IMR-90 (cell line): ENCODE data around the gene SLC29A1. TPM values are rescaled to one million over a fixed set of nuclear protein-coding genes. Genes with fewer than 3 reads are reported as not detected.
A peak's percentile ranks its signal among the peaks of the same experiment; 100 is the strongest.

ENCODE experiments used
- ATAC-seq: fragments of 200-7000 bp; cut with Tn5 transposase; 2 replicates; pipeline ENCODE4 v1.9.1; 2020; ENCODE audit warnings: low read depth, mild to moderate bottlenecking, moderate library complexity
- BruUV-seq: library from RNA; stranded (reverse); fragments of 400-500 nt; replicated peaks from 2 replicates; lab custom pipeline; 2021; lab: Mats Ljungman, UMichigan
- CTCF ChIA-PET: fragments of 300-600 bp; formaldehyde crosslinking; extraction: SDS; loops from one replicate; lab custom pipeline; 2021; ENCODE audit warnings: antibody characterized with exemption; lab: Yijun Ruan, JAX
- POLR2A ChIA-PET: fragments of 300-600 bp; sonication (Branson Sonifier 250); formaldehyde crosslinking; loops from one replicate; lab custom pipeline; 2022; ENCODE audit warnings: antibody characterized with exemption; ENCODE audit not compliant: unreplicated experiment; lab: Charles Lee
- DNase-seq: peaks from one replicate; pipeline ENCODE4 v3.0.0; 2013
- H2AFZ ChIP-seq: replicated peaks from 2 replicates; pipeline ENCODE3; 2013; ENCODE audit warnings: low read length, mild to moderate bottlenecking; ENCODE audit not compliant: poor library complexity
- H2AK5ac ChIP-seq: 2 replicates; pipeline ENCODE4 v1.6.1; 2013; ENCODE audit warnings: low read depth, low read length, inconsistent platforms
- H2AK9ac ChIP-seq: replicated peaks from 2 replicates; pipeline ENCODE3; 2013; ENCODE audit warnings: mild to moderate bottlenecking, low read depth, low read length, moderate library complexity; ENCODE audit not compliant: poor library complexity
- H2BK120ac ChIP-seq: 2 replicates; pipeline ENCODE4 v1.6.1; 2013; ENCODE audit warnings: low read depth, low read length, inconsistent platforms
- H2BK15ac ChIP-seq: 3 replicates; pipeline ENCODE4 v1.6.1; 2013; ENCODE audit warnings: low read depth, low read length, inconsistent platforms
- H2BK20ac ChIP-seq: 2 replicates; pipeline ENCODE4 v1.6.1; 2013; ENCODE audit warnings: low read depth, mild to moderate bottlenecking, inconsistent platforms, low read length, moderate library complexity
- H2BK5ac ChIP-seq: 2 replicates; pipeline ENCODE4 v1.6.1; 2013; ENCODE audit warnings: mild to moderate bottlenecking, low read depth, low read length, inconsistent platforms; ENCODE audit not compliant: poor library complexity, severe bottlenecking
- H3K14ac ChIP-seq: replicated peaks from 2 replicates; pipeline ENCODE4 v1.6.1; 2013; ENCODE audit warnings: low read depth, low read length, inconsistent platforms
- H3K18ac ChIP-seq: 2 replicates; pipeline ENCODE4 v1.6.1; 2013; ENCODE audit warnings: low read depth, low read length, control low read depth
- H3K23ac ChIP-seq: 2 replicates; pipeline ENCODE4 v1.6.1; 2013; ENCODE audit warnings: low read depth, low read length, inconsistent platforms
- H3K27ac ChIP-seq: 2 replicates; pipeline ENCODE4 v1.5.1; 2013; ENCODE audit warnings: mild to moderate bottlenecking, control low read depth, low read length; ENCODE audit not compliant: insufficient read depth
- H3K27me3 ChIP-seq: 2 replicates; pipeline ENCODE4 v1.6.1; 2013; ENCODE audit warnings: low read length; ENCODE audit not compliant: control insufficient read depth, insufficient read depth
- H3K36me3 ChIP-seq: 2 replicates; pipeline ENCODE4 v1.6.1; 2013; ENCODE audit warnings: low read length, mixed read lengths; ENCODE audit not compliant: control insufficient read depth, insufficient read depth
- H3K4ac ChIP-seq: 2 replicates; pipeline ENCODE4 v1.6.1; 2013; ENCODE audit warnings: low read depth, low read length, inconsistent platforms
- H3K4me1 ChIP-seq: 2 replicates; pipeline ENCODE4 v1.6.1; 2013; ENCODE audit warnings: low read length, mixed read lengths; ENCODE audit not compliant: control insufficient read depth, insufficient read depth
- H3K4me2 ChIP-seq: 2 replicates; pipeline ENCODE4 v1.6.1; 2013; ENCODE audit warnings: low read depth, mild to moderate bottlenecking, control low read depth, low read length, moderate library complexity
- H3K4me3 ChIP-seq: 2 replicates; pipeline ENCODE4 v1.5.1; 2013; ENCODE audit warnings: low read depth, mild to moderate bottlenecking, control low read depth, low read length, moderate library complexity; ENCODE audit not compliant: insufficient read depth
- H3K56ac ChIP-seq: 2 replicates; pipeline ENCODE4 v1.6.1; 2013; ENCODE audit warnings: low read length, inconsistent platforms; ENCODE audit not compliant: insufficient read depth; ENCODE audit errors: extremely low read depth
- H3K79me1 ChIP-seq, 2 experiments: 2 replicates each; pipeline ENCODE4 v1.6.1; 2013; ENCODE audit warnings: low read length in 2 of 2, inconsistent platforms in 1 of 2, low read depth in 1 of 2
- H3K9ac ChIP-seq: 2 replicates; pipeline ENCODE4 v1.6.1; 2013; ENCODE audit warnings: low read depth, low read length, control low read depth
- H3K9me1 ChIP-seq: 2 replicates; pipeline ENCODE4 v1.6.1; 2013; ENCODE audit warnings: low read length, inconsistent platforms; ENCODE audit not compliant: insufficient read depth
- H3K9me3 ChIP-seq: 2 replicates; pipeline ENCODE4 v1.6.1; 2013; ENCODE audit warnings: low read length; ENCODE audit not compliant: control insufficient read depth, insufficient read depth
- H4K20me1 ChIP-seq: 2 replicates; pipeline ENCODE4 v1.6.1; 2013; ENCODE audit warnings: low read length, inconsistent platforms; ENCODE audit not compliant: insufficient read depth
- H4K5ac ChIP-seq: 2 replicates; pipeline ENCODE4 v1.6.1; 2013; ENCODE audit warnings: mild to moderate bottlenecking, low read depth, low read length, control low read depth
- H4K8ac ChIP-seq, 2 experiments: 2 replicates each; pipeline ENCODE4 v1.6.1; 2013; ENCODE audit warnings: low read depth in 2 of 2, low read length in 2 of 2, control low read depth in 1 of 2, inconsistent platforms in 1 of 2
- H4K91ac ChIP-seq: 2 replicates; pipeline ENCODE4 v1.6.1; 2013; ENCODE audit warnings: low read depth, low read length, inconsistent platforms; ENCODE audit not compliant: insufficient read depth
- FOS ChIP-seq: fragments of 150-350 bp; IDR thresholded peaks from 2 replicates; pipeline ENCODE4 v1.6.1; 2016; ENCODE audit warnings: low read depth, low read length
- RAD21 ChIP-seq: IDR thresholded peaks from 2 replicates; pipeline ENCODE4 v1.6.1; 2012; ENCODE audit warnings: low read length, improper control_type of control experiment
- SMC3 ChIP-seq: fragments of 150-350 bp; IDR thresholded peaks from 2 replicates; pipeline ENCODE4 v1.6.1; 2016; ENCODE audit warnings: low read depth, mild to moderate bottlenecking, antibody characterized with exemption, low read length, moderate library complexity
- WGBS, 2 experiments: methylation state at CpG; one replicate each; pipeline versions ENCODE4 v1.1.5 to v1.1.7; 2013; ENCODE audit warnings: missing lambda C conversion rate in 2 of 2; ENCODE audit not compliant: insufficient read length in 1 of 2; ENCODE audit errors: extremely low coverage in 2 of 2; 5-methylcytosine and 5-hydroxymethylcytosine counted together
- dilution Hi-C: fragments of 300-500 bp; cut with HindIII; formaldehyde crosslinking; loops from one replicate; pipeline ENCODE4 v1.14.3; 2018; ENCODE audit warnings: low sequenced_read_pairs; ENCODE audit not compliant: unreplicated experiment
- in situ Hi-C: fragments of 300-500 bp; cut with MboI; formaldehyde crosslinking; loops from 3 replicates; pipeline ENCODE4 v1.14.3; 2019; ENCODE audit warnings: low sequenced_read_pairs, inconsistent platforms, mixed read lengths
- intact Hi-C: fragments of 100-400 bp; cut with micrococcal nuclease; formaldehyde crosslinking; loops from 2 replicates; pipeline ENCODE4 v1.10.0; 2022
- polyA plus RNA-seq, 3 experiments: library from polyadenylated mRNA; depleted of rRNA; stranded (reverse); fragments of >200 nt; gene quantifications; 2 replicates each; pipeline ENCODE4 v1.2.3, GENCODE V29; 2012; ENCODE audit warnings: low replicate concordance in 1 of 3
- total RNA-seq: library from RNA; depleted of rRNA; stranded (reverse); fragments of >200 nt; gene quantifications from 2 replicates; pipeline ENCODE4 v1.2.3, GENCODE V29; 2012
- TF ChIP-seq, protein P1 (sequence below): conservative IDR thresholded peaks from 2 replicates; pipeline ENCODE4 v1.5.1; 2012; ENCODE audit warnings: mild to moderate bottlenecking, low read depth, low read length, improper control_type of control experiment

SLC29A1 gene
- total and polyA plus RNA-seq, 2 of the 4 experiments (the other 2 are of a cell fraction), result 4.1 to 22.1 TPM

GRCh38 chr6:44268095-44268628 is 44.8 kb downstream of the SLC29A1 start:
- H3K9ac ChIP-seq, result no peak overlapping the region
- dilution Hi-C loops, result no loop called here
- no peaks in the 10 kb centered on the region for H3K9me3 ChIP-seq
- no peaks in the 10 kb centered on the region for H3K36me3 ChIP-seq
- no peak overlapping the region for H2BK5ac ChIP-seq
- H3K14ac ChIP-seq, result no peak overlapping the region
- TF ChIP-seq RAD21, result peak; percentile 89
- TF ChIP-seq, protein P1, sequence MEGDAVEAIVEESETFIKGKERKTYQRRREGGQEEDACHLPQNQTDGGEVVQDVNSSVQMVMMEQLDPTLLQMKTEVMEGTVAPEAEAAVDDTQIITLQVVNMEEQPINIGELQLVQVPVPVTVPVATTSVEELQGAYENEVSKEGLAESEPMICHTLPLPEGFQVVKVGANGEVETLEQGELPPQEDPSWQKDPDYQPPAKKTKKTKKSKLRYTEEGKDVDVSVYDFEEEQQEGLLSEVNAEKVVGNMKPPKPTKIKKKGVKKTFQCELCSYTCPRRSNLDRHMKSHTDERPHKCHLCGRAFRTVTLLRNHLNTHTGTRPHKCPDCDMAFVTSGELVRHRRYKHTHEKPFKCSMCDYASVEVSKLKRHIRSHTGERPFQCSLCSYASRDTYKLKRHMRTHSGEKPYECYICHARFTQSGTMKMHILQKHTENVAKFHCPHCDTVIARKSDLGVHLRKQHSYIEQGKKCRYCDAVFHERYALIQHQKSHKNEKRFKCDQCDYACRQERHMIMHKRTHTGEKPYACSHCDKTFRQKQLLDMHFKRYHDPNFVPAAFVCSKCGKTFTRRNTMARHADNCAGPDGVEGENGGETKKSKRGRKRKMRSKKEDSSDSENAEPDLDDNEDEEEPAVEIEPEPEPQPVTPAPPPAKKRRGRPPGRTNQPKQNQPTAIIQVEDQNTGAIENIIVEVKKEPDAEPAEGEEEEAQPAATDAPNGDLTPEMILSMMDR, result peak; percentile 90
- TF ChIP-seq SMC3, result peak; percentile 78
- TF ChIP-seq FOS, result no peak
- no peak overlapping the region for H3K4ac ChIP-seq
- ChIA-PET CTCF (interaction anchor here (0.5 to 1.4 kb wide), 10 partner anchors 30 to 1669 kb away, joined by 3 to 12 read pairs (median 3); no protein-coding TSS in a partner anchor), POLR2A (interaction anchor here (0.6 to 0.7 kb wide), 3 partner anchors 20 to 110 kb away, joined by 7 to 13 read pairs (median 10); no protein-coding TSS in a partner anchor)
- peaks cover 15 to 18% of the 10 kb centered on the region in 2 experiments for H3K79me1 ChIP-seq
- H4K20me1 ChIP-seq, result peaks cover 9% of the 10 kb centered on the region; the same call in 1 of the 2 replicates
- WGBS, 2 experiments, result 0% methylated on average over 2 of the region's 5 CpGs; no CpG with 5 or more reads in 1 of the 2 experiments
- H3K27ac ChIP-seq, result no peak overlapping the region
- H4K5ac ChIP-seq, result no peak overlapping the region
- no peak overlapping the region for H2AFZ ChIP-seq
- no peak overlapping the region for H2AK5ac ChIP-seq
- H3K4me2 ChIP-seq, result no peak overlapping the region
- no peak overlapping the region for H3K56ac ChIP-seq
- no peak overlapping the region for H2BK20ac ChIP-seq
- H4K91ac ChIP-seq, result no peak overlapping the region
- peaks cover 3% of the 10 kb centered on the region; the same call in 1 of the 2 replicates for H3K9me1 ChIP-seq
- no peak overlapping the region for H2BK15ac ChIP-seq
- BruUV-seq, result no TSS peak
- in situ Hi-C loops, result no loop called here
- peaks cover 13% of the 10 kb centered on the region for H3K4me1 ChIP-seq
- H2AK9ac ChIP-seq, result no peak overlapping the region
- no peak overlapping the region for H2BK120ac ChIP-seq
- H3K23ac ChIP-seq, result no peak overlapping the region
- no peak for ATAC-seq
- H4K8ac ChIP-seq, result no peak overlapping the region
- H3K18ac ChIP-seq, result no peak overlapping the region
- intact Hi-C loops, result loop anchor here (1.0 kb wide), 2 partner anchors 36 to 70 kb away; no protein-coding TSS in a partner anchor
- DNase-seq, result peak; percentile 46
- H3K27me3 ChIP-seq, result peaks cover 46% of the 10 kb centered on the region
- H3K4me3 ChIP-seq, result no peak overlapping the region
